H1 (cell line): ENCODE results near the gene BCL11A. TPM values are rescaled to one million over a fixed set of nuclear protein-coding genes. Genes with fewer than 3 reads are reported as not detected.

ENCODE experiments used
- CTCF ChIA-PET: fragments of 300-600 bp; sonication (Branson Sonifier 250); formaldehyde crosslinking; loops from one replicate; lab custom pipeline; 2021; ENCODE audit not compliant: partially characterized antibody; lab: Charles Lee
- POLR2A ChIA-PET: fragments of 300-600 bp; sonication (Branson Sonifier 250); formaldehyde crosslinking; loops from one replicate; lab custom pipeline; 2021; ENCODE audit warnings: inconsistent platforms; ENCODE audit not compliant: partially characterized antibody; lab: Charles Lee
- DNase-seq, 2 experiments: peaks; one replicate each; pipeline versions ENCODE4 v3.0.0 to v3.0.0-alpha.2; 2010 to 2022; ENCODE audit warnings: low spot score in 2 of 2, low read depth in 1 of 2, mixed read lengths in 1 of 2
- FAIRE-seq: peaks from 2 replicates; lab custom pipeline; 2011; peaks lifted over from hg19 to GRCh38; lab: Jason Lieb, UNC
- H2AFZ ChIP-seq: 2 replicates; pipeline ENCODE4 v1.8.1; 2012; ENCODE audit warnings: low read length, inconsistent platforms
- H2AK5ac ChIP-seq: 2 replicates; pipeline ENCODE4 v1.6.1; 2013; ENCODE audit warnings: low read depth, low read length
- H2BK120ac ChIP-seq: replicated peaks from 2 replicates; pipeline ENCODE3; 2013; ENCODE audit warnings: low read depth, low read length, inconsistent platforms
- H2BK12ac ChIP-seq: 2 replicates; pipeline ENCODE4 v1.6.1; 2013; ENCODE audit warnings: low read depth, low read length
- H2BK15ac ChIP-seq: 2 replicates; pipeline ENCODE4 v1.6.1; 2013; ENCODE audit warnings: low read length
- H2BK20ac ChIP-seq: 2 replicates; pipeline ENCODE4 v1.6.1; 2013; ENCODE audit warnings: low read length
- H2BK5ac ChIP-seq: 2 replicates; pipeline ENCODE4 v1.6.1; 2013; ENCODE audit warnings: low read depth, low read length
- H3K14ac ChIP-seq: 2 replicates; pipeline ENCODE4 v1.6.1; 2013; ENCODE audit warnings: inconsistent platforms; ENCODE audit not compliant: insufficient read length
- H3K18ac ChIP-seq: 2 replicates; pipeline ENCODE4 v1.6.1; 2013; ENCODE audit warnings: low read length; ENCODE audit errors: extremely low read depth
- H3K23ac ChIP-seq: 2 replicates; pipeline ENCODE4 v1.6.1; 2013; ENCODE audit warnings: inconsistent platforms; ENCODE audit not compliant: insufficient read length
- H3K23me2 ChIP-seq: 2 replicates; pipeline ENCODE4 v1.6.1; 2013; ENCODE audit warnings: low read depth, low read length
- H3K27ac ChIP-seq: 2 replicates; pipeline ENCODE4 v1.6.1; 2011; ENCODE audit warnings: low read depth, low read length, inconsistent platforms
- H3K27me3 ChIP-seq, 4 experiments: replicated peaks in 1 of 4; 1 replicate in 1 of 4; 2 replicates in 3 of 4; pipeline versions ENCODE4 v1.6.1 to v1.8.1; 2011 to 2013; ENCODE audit warnings: low read length in 3 of 4, mild to moderate bottlenecking in 3 of 4, inconsistent platforms in 2 of 4, mixed read lengths in 2 of 4, moderate library complexity in 1 of 4; ENCODE audit not compliant: control insufficient read depth in 3 of 4, insufficient read depth in 3 of 4; ENCODE audit errors: extremely low read depth in 1 of 4
- H3K36me3 ChIP-seq, 4 experiments: 2 replicates each; pipeline versions ENCODE4 v1.6.1 to v1.8.1; 2011 to 2013; ENCODE audit warnings: mild to moderate bottlenecking in 4 of 4, low read length in 3 of 4, moderate library complexity in 2 of 4, control low read depth in 1 of 4, inconsistent platforms in 1 of 4; ENCODE audit not compliant: insufficient read depth in 4 of 4, control insufficient read depth in 2 of 4
- H3K4ac ChIP-seq: replicated peaks from 2 replicates; pipeline ENCODE3; 2013; ENCODE audit warnings: low read length, low read depth, mixed read lengths, inconsistent platforms; ENCODE audit not compliant: insufficient read length
- H3K4me1 ChIP-seq, 4 experiments: replicated peaks in 1 of 4; 1 replicate in 1 of 4; 2 replicates in 3 of 4; pipeline versions ENCODE4 v1.6.1 to v1.8.1; 2011 to 2013; ENCODE audit warnings: low read length in 3 of 4, inconsistent platforms in 2 of 4, mixed read lengths in 1 of 4; ENCODE audit not compliant: insufficient read depth in 4 of 4, control insufficient read depth in 3 of 4
- H3K4me2 ChIP-seq, 2 experiments: 2 replicates each; pipeline versions ENCODE4 v1.6.1 to v1.8.1; 2011 to 2013; ENCODE audit warnings: low read depth in 2 of 2, low read length in 2 of 2, control low read depth in 1 of 2, inconsistent platforms in 1 of 2, mild to moderate bottlenecking in 1 of 2; ENCODE audit not compliant: insufficient read depth in 1 of 2
- H3K4me3 ChIP-seq, 4 experiments: fragments of 200-600, 300-600 bp in 1 of 4; sonication (generic), shearing (Covaris generic), sonication (Bioruptor Twin) in 1 of 4; 2 replicates each; pipeline versions ENCODE4 v1.5.1 to v1.8.1; 2011 to 2016; ENCODE audit warnings: low read length in 4 of 4, low read depth in 3 of 4, control low read depth in 2 of 4, inconsistent platforms in 2 of 4, mild to moderate bottlenecking in 2 of 4, mixed read lengths in 1 of 4, moderate library complexity in 1 of 4; ENCODE audit not compliant: insufficient read depth in 2 of 4; ENCODE audit errors: extremely low read depth in 1 of 4
- H3K56ac ChIP-seq: replicated peaks from 2 replicates; pipeline ENCODE3; 2013; ENCODE audit warnings: low read depth, mild to moderate bottlenecking, mixed read lengths, low read length, inconsistent platforms; ENCODE audit not compliant: insufficient read length
- H3K79me1 ChIP-seq: 2 replicates; pipeline ENCODE4 v1.6.1; 2013; ENCODE audit warnings: low read depth, low read length, control low read depth
- H3K79me2 ChIP-seq, 2 experiments: 2 replicates each; pipeline versions ENCODE4 v1.6.1 to v1.8.1; 2012 to 2013; ENCODE audit warnings: low read length in 2 of 2, mild to moderate bottlenecking in 2 of 2, inconsistent platforms in 1 of 2; ENCODE audit not compliant: insufficient read depth in 2 of 2, control insufficient read depth in 1 of 2
- H3K9ac ChIP-seq, 4 experiments: replicated peaks in 1 of 4; 1 replicate in 1 of 4; 2 replicates in 3 of 4; pipeline versions ENCODE4 v1.6.1 to v1.8.1; 2011 to 2013; ENCODE audit warnings: low read depth in 3 of 4, low read length in 3 of 4, control low read depth in 2 of 4, mild to moderate bottlenecking in 2 of 4, moderate library complexity in 2 of 4, inconsistent platforms in 1 of 4; ENCODE audit errors: extremely low read depth in 1 of 4
- H3K9me3 ChIP-seq, 2 experiments: 2 replicates each; pipeline versions ENCODE4 v1.6.1 to v1.8.1; 2012 to 2013; ENCODE audit warnings: mild to moderate bottlenecking in 2 of 2, moderate library complexity in 2 of 2, control low read depth in 1 of 2, inconsistent platforms in 1 of 2, low read depth in 1 of 2, low read length in 1 of 2, mixed read lengths in 1 of 2; ENCODE audit not compliant: insufficient read depth in 2 of 2
- H4K20me1 ChIP-seq, 2 experiments: replicated peaks in 1 of 2; 2 replicates each; pipeline versions ENCODE3 to v1.8.1; 2011 to 2013; ENCODE audit warnings: inconsistent platforms in 2 of 2, low read length in 2 of 2, mild to moderate bottlenecking in 1 of 2; ENCODE audit not compliant: insufficient read depth in 2 of 2, control insufficient read depth in 1 of 2
- H4K5ac ChIP-seq: 2 replicates; pipeline ENCODE4 v1.6.1; 2013; ENCODE audit warnings: low read length, low read depth, mixed read lengths, inconsistent platforms; ENCODE audit not compliant: insufficient read length
- H4K8ac ChIP-seq: 2 replicates; pipeline ENCODE4 v1.8.0; 2013; ENCODE audit warnings: mild to moderate bottlenecking, moderate library complexity, low read length, inconsistent platforms; ENCODE audit not compliant: insufficient read depth; ENCODE audit errors: extremely low read depth
- H4K91ac ChIP-seq: replicated peaks from 2 replicates; pipeline ENCODE3; 2013; ENCODE audit warnings: low read length, mixed read lengths, inconsistent platforms; ENCODE audit not compliant: insufficient read length
- SP4 ChIP-seq: IDR thresholded peaks from 2 replicates; pipeline ENCODE4 v1.6.1; 2012; ENCODE audit warnings: low read length, inconsistent platforms
- TEAD4 ChIP-seq: IDR thresholded peaks from 2 replicates; pipeline ENCODE4 v1.6.1; 2012; ENCODE audit warnings: low read depth, low read length, inconsistent platforms, mixed read lengths
- WGBS, 2 experiments: shearing (Covaris generic) in 1 of 2; methylation state at CpG; one replicate each; pipeline versions ENCODE4 v1.1.6 to v1.1.7; 2013 to 2015; ENCODE audit warnings: low lambda C conversion rate in 2 of 2, mixed read lengths in 2 of 2, inconsistent platforms in 1 of 2, low coverage in 1 of 2, missing lambda C conversion rate in 1 of 2; ENCODE audit not compliant: insufficient replicate concordance in 2 of 2, insufficient coverage in 1 of 2, insufficient read length in 1 of 2; ENCODE audit errors: extremely low coverage in 1 of 2, missing lambda C conversion rate in 1 of 2; 5-methylcytosine and 5-hydroxymethylcytosine counted together
- polyA plus RNA-seq, 7 experiments: library from polyadenylated mRNA; depleted of rRNA in 3 of 7; stranded (reverse) in 5 of 7; unstranded in 2 of 7; fragments of >200 nt in 5 of 7; fragments of 200-250 nt in 2 of 7; gene quantifications; 1 replicate in 5 of 7; 2 replicates in 1 of 7; 4 replicates in 1 of 7; pipeline versions ENCODE4 v1.2.1 to v1.2.3, GENCODE V29; 2011 to 2013; ENCODE audit warnings: missing spikeins in 2 of 7, mixed read lengths in 2 of 7
- total RNA-seq: library from RNA; stranded (reverse); fragmentation: NEBNext Ultra II Directional; extraction: Animal tissue kit (Norgen Biotek cat#: 25700); gene quantifications from 2 replicates; pipeline ENCODE4 v1.2.1, GENCODE V29; 2021

BCL11A gene
- total and polyA plus RNA-seq, 2 of the 8 experiments (the other 6 are each of a cell fraction or from before 2014, with no cell fraction given), result 11.9 to 59.3 TPM

DNA sequence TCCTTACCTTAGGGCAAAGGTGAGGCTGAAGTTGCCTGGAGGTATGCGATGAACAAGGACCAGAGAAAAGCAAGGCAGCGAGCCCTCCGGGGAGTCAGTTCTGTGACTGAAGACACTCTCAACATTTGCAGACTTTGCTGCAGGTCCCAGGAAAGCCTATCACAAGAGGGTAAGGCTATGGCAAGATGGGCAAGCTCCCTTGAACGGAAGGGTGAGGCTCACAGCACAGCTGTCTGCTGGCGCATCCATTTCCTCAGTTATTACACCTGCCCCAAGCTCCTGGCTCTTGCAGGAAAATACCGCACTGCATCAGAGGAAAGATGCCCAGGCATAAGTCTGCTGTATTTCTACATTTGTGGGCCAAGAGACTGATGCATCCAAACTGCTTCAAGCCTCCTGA, 141.4 kb downstream of the BCL11A start:
- WGBS, 2 experiments, result 84% methylated on average over 4 of the region's 6 CpGs; no CpG with 5 or more reads in 1 of the 2 experiments
- peak overlapping the region; percentile 7; the same call in 1 of the 2 replicates for H2AK5ac ChIP-seq
- H3K56ac ChIP-seq, result no peak overlapping the region
- no peak overlapping the region for H3K4me3 ChIP-seq
- H3K23me2 ChIP-seq, result peaks cover 4% of the 10 kb centered on the region; the same call in 1 of the 2 replicates
- peaks cover 4 to 28% (median 12%) of the 10 kb centered on the region in 4 experiments for H3K4me1 ChIP-seq
- H3K79me2 ChIP-seq, result no peaks in the 10 kb centered on the region
- no peak overlapping the region for H3K14ac ChIP-seq
- no peak overlapping the region for H3K23ac ChIP-seq
- no peak overlapping the region for H3K18ac ChIP-seq
- no peak for FAIRE-seq
- no peaks in the 10 kb centered on the region for H3K27me3 ChIP-seq
- H4K91ac ChIP-seq, result no peak overlapping the region
- no peak overlapping the region for H4K5ac ChIP-seq
- DNase-seq, result no peak
- no peaks in the 10 kb centered on the region for H4K20me1 ChIP-seq
- CTCF ChIA-PET, result interaction anchor here (1.2 to 1.6 kb wide), 2 partner anchors 28 to 34 kb away, joined by 3 to 7 read pairs; no protein-coding TSS in a partner anchor
- no peak overlapping the region for H3K4me2 ChIP-seq
- no peaks in the 10 kb centered on the region for H3K36me3 ChIP-seq
- H3K9ac ChIP-seq, result no peak overlapping the region; a peak in 2 of 7 replicates
- H4K8ac ChIP-seq, result no peak overlapping the region
- no peak overlapping the region for H3K27ac ChIP-seq
- H3K79me1 ChIP-seq, result no peaks in the 10 kb centered on the region
- no peak overlapping the region for H2BK5ac ChIP-seq
- no peak overlapping the region for H3K4ac ChIP-seq
- H2BK120ac ChIP-seq, result no peak overlapping the region
- H2BK15ac ChIP-seq, result no peak overlapping the region
- H2BK12ac ChIP-seq, result peak overlapping the region; percentile 11; the same call in 1 of the 2 replicates
- H2BK20ac ChIP-seq, result no peak overlapping the region
- POLR2A ChIA-PET, result no interaction called here
- H3K9me3 ChIP-seq, result 0 out of 4 replicates have a peak, but pooled peaks cover 0 to 7% of the 10 kb centered on the region in 2 experiments
- no peak overlapping the region for H2AFZ ChIP-seq
- TF ChIP-seq SP4, result no peak
- TF ChIP-seq TEAD4, result no peak
